T-helper 1 cell treated with Interleukin-12 subunit alpha and Interleukin-12 subunit beta and Interleukin-4 antibody, amounts not matched to agents 30 μg/mL and 1 μg/mL, for 36 hours (primary cell): ENCODE data around the gene SERGEF.
"Not testable (repeated sequence)": the region's sequence is repeated elsewhere in the genome, so short reads cannot be mapped to it uniquely, and the experiment has no call there.

Experiments
- H3K27ac Mint-ChIP-seq: one replicate; pipeline ENCODE4 v1.8.0; 2021; ENCODE audit warnings: mild to moderate bottlenecking, mixed read lengths
- H3K27me3 Mint-ChIP-seq: one replicate; pipeline ENCODE4 v1.8.0; 2021; ENCODE audit warnings: low read depth, mixed read lengths
- H3K36me3 Mint-ChIP-seq: one replicate; pipeline ENCODE4 v1.8.0; 2021; ENCODE audit warnings: low read depth, mixed read lengths
- H3K4me1 Mint-ChIP-seq: one replicate; pipeline ENCODE4 v1.8.0; 2021; ENCODE audit warnings: low read depth, mixed read lengths
- H3K4me3 Mint-ChIP-seq: one replicate; pipeline ENCODE4 v1.8.0; 2021; ENCODE audit warnings: mild to moderate bottlenecking, moderate library complexity, mixed read lengths
- H3K9me3 Mint-ChIP-seq: one replicate; pipeline ENCODE4 v1.8.0; 2021; ENCODE audit warnings: mixed read lengths

The SERGEF gene

GRCh38 chr11:18012122-18012905, 533 bp downstream of the SERGEF start:
- Mint-ChIP-seq H3K9me3 (no peaks in the 10 kb centered on the region), H3K36me3 (no peaks in the 10 kb centered on the region), H3K4me1 (peaks cover 22% of the 10 kb centered on the region), H3K4me3 (peak overlapping the region; percentile 91), H3K27me3 (peaks cover 6% of the 10 kb centered on the region), H3K27ac (peak overlapping the region; percentile 75)

GRCh38 chr11:18011633-18012032, 1.2 kb downstream of the SERGEF start:
- H3K36me3 Mint-ChIP-seq = peaks cover 1% of the 10 kb centered on the region
- H3K4me3 Mint-ChIP-seq = peak overlapping the region; percentile 91
- H3K4me1 Mint-ChIP-seq = peaks cover 22% of the 10 kb centered on the region
- peak overlapping the region; percentile 75 for H3K27ac Mint-ChIP-seq
- H3K27me3 Mint-ChIP-seq = peaks cover 6% of the 10 kb centered on the region
- no peaks in the 10 kb centered on the region for H3K9me3 Mint-ChIP-seq

DNA sequence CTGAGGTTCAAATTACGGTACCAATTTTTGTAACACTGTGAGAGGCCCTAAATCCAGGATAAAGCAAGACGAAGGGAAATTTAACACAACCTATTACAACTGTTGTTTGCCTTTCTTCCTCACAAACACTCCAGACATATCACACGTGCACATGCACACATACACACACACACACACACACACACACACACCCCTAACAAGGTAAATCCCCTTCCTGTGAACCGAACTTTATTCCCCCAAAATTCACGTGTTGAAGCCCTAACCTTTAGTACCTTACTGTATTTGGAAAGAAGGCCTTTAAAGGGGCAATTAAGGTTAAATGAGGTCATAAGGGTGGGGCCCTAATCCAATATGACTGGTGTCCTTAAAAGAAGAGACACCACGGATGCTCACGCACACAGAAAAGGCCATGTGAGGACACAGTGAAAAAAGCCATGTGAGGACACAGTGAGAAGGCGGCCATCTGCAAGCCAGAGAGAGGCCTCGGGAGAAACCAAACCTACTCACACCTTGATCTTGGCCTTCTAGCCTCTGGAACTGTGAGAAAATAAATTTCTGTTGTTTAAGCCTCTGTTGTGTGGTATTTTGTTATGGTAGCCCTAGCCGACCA, 1.8 kb downstream of the SERGEF start:
- peaks cover 4% of the 10 kb centered on the region for H3K36me3 Mint-ChIP-seq
- peak overlapping the region; percentile 91 for H3K4me3 Mint-ChIP-seq
- peaks cover 6% of the 10 kb centered on the region for H3K27me3 Mint-ChIP-seq
- H3K9me3 Mint-ChIP-seq = no peaks in the 10 kb centered on the region
- H3K4me1 Mint-ChIP-seq = peaks cover 22% of the 10 kb centered on the region
- H3K27ac Mint-ChIP-seq = no peak overlapping the region

- H3K36me3 Mint-ChIP-seq = peaks cover 11% of the 10 kb centered on the region
- H3K4me3 Mint-ChIP-seq = no peak overlapping the region
- peaks cover 22% of the 10 kb centered on the region for H3K4me1 Mint-ChIP-seq
- no peaks in the 10 kb centered on the region for H3K9me3 Mint-ChIP-seq
- H3K27me3 Mint-ChIP-seq = peaks cover 5% of the 10 kb centered on the region
- H3K27ac Mint-ChIP-seq = no peak overlapping the region
Measured at GRCh38 chr11:18010121-18010670, 2.7 kb downstream of the SERGEF start.

GRCh38 chr11:18005376-18006129, 7.3 kb downstream of the SERGEF start:
- no peaks in the 10 kb centered on the region for H3K27me3 Mint-ChIP-seq
- H3K4me3 Mint-ChIP-seq = no peak overlapping the region
- H3K4me1 Mint-ChIP-seq = peaks cover under 1% of the 10 kb centered on the region
- no peaks in the 10 kb centered on the region for H3K9me3 Mint-ChIP-seq
- H3K27ac Mint-ChIP-seq = no peak overlapping the region
- peaks cover 25% of the 10 kb centered on the region for H3K36me3 Mint-ChIP-seq

DNA sequence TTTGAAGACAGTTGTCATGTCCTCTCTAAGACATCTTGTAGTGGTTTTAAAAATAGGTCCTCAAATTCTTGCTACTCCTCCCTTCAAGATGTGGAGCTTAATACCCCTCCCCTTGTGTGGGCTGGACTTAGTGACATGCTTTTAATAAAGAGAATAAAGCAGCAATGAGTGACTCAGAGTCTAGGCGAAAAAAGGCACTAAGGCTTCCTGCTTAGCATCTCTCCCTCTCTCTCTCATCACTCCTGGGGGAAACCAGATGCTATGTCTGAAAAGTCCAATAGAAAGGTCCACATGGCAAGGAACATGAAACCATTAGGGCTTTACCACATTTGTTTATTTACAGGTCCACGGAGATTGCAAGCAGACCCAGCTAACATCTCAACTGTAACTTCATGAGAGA, 11.7 kb downstream of the SERGEF start:
- H3K4me3 Mint-ChIP-seq = no peak overlapping the region

DNA sequence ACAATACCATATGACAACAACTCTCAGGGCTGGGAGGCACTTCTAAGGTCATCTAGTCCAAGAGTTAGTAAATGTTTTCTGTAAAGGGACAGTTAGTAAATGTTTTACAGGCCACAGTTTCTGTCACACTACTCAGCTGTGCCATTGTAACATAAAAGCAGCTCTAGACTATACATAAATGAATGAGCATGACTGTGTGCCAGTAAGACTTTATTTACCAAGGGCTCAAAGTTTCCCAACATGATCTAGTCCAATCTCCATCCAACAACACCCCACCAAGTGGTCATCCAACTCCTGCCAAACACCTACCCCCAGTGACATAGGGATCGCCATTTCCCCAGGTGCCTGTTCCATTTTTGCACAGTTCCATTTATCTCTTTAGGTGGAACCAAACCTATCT, 12.1 kb downstream of the SERGEF start:
- Mint-ChIP-seq H3K27ac (no peak overlapping the region), H3K27me3 (no peaks in the 10 kb centered on the region), H3K4me3 (no peak overlapping the region), H3K36me3 (peaks cover 35% of the 10 kb centered on the region), H3K4me1 (no peaks in the 10 kb centered on the region), H3K9me3 (no peaks in the 10 kb centered on the region)

More for the DNA sequence above, 11.7 kb downstream of the SERGEF start:
- Mint-ChIP-seq H3K27me3 (no peaks in the 10 kb centered on the region), H3K4me1 (no peaks in the 10 kb centered on the region), H3K9me3 (no peaks in the 10 kb centered on the region), H3K36me3 (peaks cover 37% of the 10 kb centered on the region), H3K27ac (no peak overlapping the region)

DNA sequence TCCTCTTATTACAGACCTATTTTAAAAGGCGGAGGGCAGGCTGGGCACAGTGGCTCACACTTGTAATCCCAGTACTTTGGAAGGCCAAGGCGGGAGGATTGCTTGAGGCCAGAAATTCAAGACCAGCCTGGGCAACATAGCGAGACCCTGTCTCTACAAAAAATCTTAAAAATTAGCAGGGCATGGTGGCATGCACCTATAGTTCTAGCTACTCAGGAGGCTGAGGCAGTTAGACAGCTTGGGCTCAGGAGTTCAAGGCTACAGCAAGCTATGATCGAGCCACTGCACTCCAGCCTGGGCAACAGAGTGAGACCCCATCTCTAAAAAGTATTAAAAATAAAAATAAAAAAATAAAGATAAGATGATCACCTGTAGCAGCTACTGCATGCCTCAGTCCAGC, 12.7 kb downstream of the SERGEF start:
- H3K4me3 Mint-ChIP-seq, H3K27ac Mint-ChIP-seq, H3K9me3 Mint-ChIP-seq, H3K27me3 Mint-ChIP-seq, H3K4me1 Mint-ChIP-seq: not testable (repeated sequence)
- peaks cover 31% of the 10 kb centered on the region for H3K36me3 Mint-ChIP-seq

DNA sequence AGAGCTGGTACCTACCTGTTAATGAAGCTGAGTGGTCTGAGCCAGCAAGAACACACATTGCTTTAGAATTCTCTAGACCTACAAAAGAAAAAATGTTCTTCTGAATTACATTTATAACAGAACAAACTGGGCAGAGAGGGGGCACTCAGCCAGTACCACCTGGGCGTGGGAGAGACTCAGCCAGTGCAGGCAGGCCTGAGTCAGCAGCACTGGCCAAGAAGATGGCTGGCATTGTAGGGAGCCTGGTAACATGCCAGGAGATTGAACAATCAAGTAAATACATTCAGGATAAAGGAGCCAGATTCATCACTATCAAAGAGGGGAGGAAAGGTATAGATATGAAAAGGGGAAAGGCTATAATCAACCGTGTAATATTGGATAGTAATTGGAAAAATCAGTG, 19.9 kb downstream of the SERGEF start:
- peaks cover 2% of the 10 kb centered on the region for H3K4me1 Mint-ChIP-seq
- H3K27ac Mint-ChIP-seq = no peak overlapping the region
- peaks cover 20% of the 10 kb centered on the region for H3K36me3 Mint-ChIP-seq

DNA sequence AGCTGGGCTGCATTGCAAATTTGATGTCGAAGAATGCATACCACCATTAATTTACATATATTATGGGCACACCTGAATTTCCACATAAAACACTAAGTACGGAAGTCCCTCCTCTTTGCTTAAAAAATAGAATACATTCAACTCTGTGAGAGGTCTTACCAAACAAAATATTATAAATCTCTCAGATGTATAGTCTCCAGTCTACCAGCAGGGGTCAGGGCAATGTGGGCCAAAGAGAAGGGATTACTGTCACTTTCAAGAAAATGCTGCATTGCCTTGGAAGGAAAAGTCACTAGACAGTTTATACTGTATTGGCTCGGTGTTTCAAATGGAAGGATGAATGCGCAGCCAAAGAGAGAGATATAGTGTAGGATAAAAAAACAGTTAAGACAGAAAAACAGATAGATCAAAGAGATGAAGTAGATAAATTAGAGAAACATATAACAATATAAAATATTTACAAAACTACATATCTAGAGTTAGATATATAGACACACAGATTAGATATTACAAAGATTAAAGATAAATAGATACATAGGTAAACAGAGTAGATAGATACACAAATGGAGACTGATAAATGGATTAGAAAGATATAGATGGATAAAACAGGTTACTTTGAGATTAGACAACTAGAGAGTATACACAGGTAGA, 20.9 kb downstream of the SERGEF start:
- Mint-ChIP-seq H3K9me3 (no peaks in the 10 kb centered on the region), H3K36me3 (peaks cover 19% of the 10 kb centered on the region), H3K27me3 (no peaks in the 10 kb centered on the region), H3K4me3 (no peak overlapping the region), H3K4me1 (peaks cover 2% of the 10 kb centered on the region), H3K27ac (no peak overlapping the region)

More for the DNA sequence above, 19.9 kb downstream of the SERGEF start:
- no peaks in the 10 kb centered on the region for H3K9me3 Mint-ChIP-seq
- no peak overlapping the region for H3K4me3 Mint-ChIP-seq
- H3K27me3 Mint-ChIP-seq = no peaks in the 10 kb centered on the region

DNA sequence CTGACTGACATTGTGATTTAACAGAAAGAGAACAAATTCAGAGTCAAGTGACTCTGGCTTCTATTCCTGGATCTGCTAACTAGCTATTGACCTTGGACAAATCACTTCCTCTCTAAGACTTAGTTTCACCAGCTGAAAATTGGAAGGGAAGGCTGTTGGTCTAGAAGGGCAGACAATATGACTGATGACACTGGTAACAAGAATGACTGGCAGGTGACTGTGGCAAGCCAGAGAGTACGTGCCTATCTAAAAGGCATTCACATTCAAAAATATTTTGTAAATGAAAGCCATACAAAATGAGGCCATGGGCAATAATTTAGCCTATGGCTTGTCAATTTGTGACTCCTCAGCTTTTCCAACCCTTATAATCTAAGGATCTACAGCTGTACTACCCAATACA, 23.5 kb downstream of the SERGEF start:
- Mint-ChIP-seq H3K9me3 (no peaks in the 10 kb centered on the region), H3K27ac (no peak overlapping the region), H3K4me3 (no peak overlapping the region), H3K4me1 (peaks cover 2% of the 10 kb centered on the region), H3K36me3 (peaks cover 15% of the 10 kb centered on the region), H3K27me3 (no peaks in the 10 kb centered on the region)

DNA sequence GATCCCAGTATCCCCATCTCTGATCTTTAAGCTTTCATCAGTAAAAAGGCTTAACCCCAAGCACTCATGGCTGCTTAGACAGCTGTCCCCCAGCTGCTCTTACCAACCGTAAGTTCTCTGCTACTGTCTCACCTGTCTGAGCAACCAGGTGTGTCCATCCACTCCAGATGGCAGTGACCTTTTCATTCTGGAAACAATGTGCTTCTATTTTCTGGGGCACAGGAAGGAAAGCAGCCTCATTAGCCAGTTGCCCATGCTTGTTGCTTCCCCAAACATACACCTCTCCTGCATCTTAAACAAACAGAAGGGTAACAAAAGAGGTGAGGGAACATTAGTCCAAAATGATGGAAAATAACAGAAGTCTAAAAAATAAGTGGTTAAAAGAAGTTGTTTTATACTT, 24.4 kb downstream of the SERGEF start:
- Mint-ChIP-seq H3K36me3 (peaks cover 21% of the 10 kb centered on the region), H3K27me3 (no peaks in the 10 kb centered on the region), H3K9me3 (peaks cover 4% of the 10 kb centered on the region), H3K4me3 (no peak overlapping the region), H3K4me1 (peaks cover 2% of the 10 kb centered on the region), H3K27ac (no peak overlapping the region)

GRCh38 chr11:17987826-17988225, 25.0 kb downstream of the SERGEF start:
- H3K9me3 Mint-ChIP-seq = peaks cover 5% of the 10 kb centered on the region
- H3K27me3 Mint-ChIP-seq = no peaks in the 10 kb centered on the region
- peaks cover 19% of the 10 kb centered on the region for H3K36me3 Mint-ChIP-seq
- no peak overlapping the region for H3K4me3 Mint-ChIP-seq
- no peak overlapping the region for H3K27ac Mint-ChIP-seq
- H3K4me1 Mint-ChIP-seq = peaks cover 2% of the 10 kb centered on the region

- Mint-ChIP-seq H3K27me3 (no peaks in the 10 kb centered on the region), H3K36me3 (peaks cover 15% of the 10 kb centered on the region), H3K4me3 (no peak overlapping the region), H3K9me3 (peaks cover 5% of the 10 kb centered on the region), H3K27ac (no peak overlapping the region), H3K4me1 (no peaks in the 10 kb centered on the region)
Measured at GRCh38 chr11:17986711-17987220, 26.1 kb downstream of the SERGEF start.
